ENCODE measurements around the gene MAG.

- TF ChIP-seq CTCF (IDR thresholded peaks at IDR 0.05) (no peak), POLR2A (IDR thresholded peaks at IDR 0.05) (no peak)
These were observed 52.6 kb downstream of the MAG start for GRCh38 chr19:35344511-35345031.

All from uterus (tissue), 2 donors.